Cardiac septum (tissue), 1 donor: ENCODE data around the gene CSKMT. TPM values are rescaled to one million over a fixed set of nuclear protein-coding genes. Genes with fewer than 3 reads are reported as not detected.

Experiments
- DNase-seq: peaks from one replicate; pipeline ENCODE4 v3.0.0-alpha.2; 2020; ENCODE audit warnings: low spot score
- intact Hi-C: fragments of 100-400 bp; cut with DNase I; formaldehyde crosslinking; loops from one replicate; pipeline ENCODE4 v1.14.0; 2022
- total RNA-seq: library from RNA; stranded (reverse); fragmentation: NEBNext Ultra II Directional; extraction: Animal tissue kit (Norgen Biotek cat#: 25700); gene quantifications from one replicate; pipeline ENCODE4 v1.2.1, GENCODE V29; 2021
- donor health status: DM: no; HTN: no; CAD: no.

The CSKMT gene
- total RNA-seq, 1 donor from 2014 or later: 7.5 TPM

- intact Hi-C loops: loop anchor here (1.0 to 5.0 kb wide), 2 partner anchors 18 to 37 kb away; partner anchors contain the start of genes HNRNPUL2, LBHD1 and UQCC3
- peak; percentile 99 for DNase-seq
These were observed 44.3 kb downstream of the CSKMT start for GRCh38 chr11:62709247-62710000.

- DNase-seq: no peak
- intact Hi-C loops: no loop called here
These were observed 44.9 kb downstream of the CSKMT start for GRCh38 chr11:62710001-62710345.

- intact Hi-C loops: no loop called here
- no peak for DNase-seq
These were observed 47.2 kb downstream of the CSKMT start for GRCh38 chr11:62712276-62712812.

- intact Hi-C loops: no loop called here
- DNase-seq: no peak
These were observed 47.7 kb downstream of the CSKMT start for GRCh38 chr11:62712861-62713260.

GRCh38 chr11:62713343-62713742, 48.2 kb downstream of the CSKMT start:
- intact Hi-C loops: no loop called here
- DNase-seq: no peak

GRCh38 chr11:62715150-62716130, 50.3 kb downstream of the CSKMT start:
- intact Hi-C loops: no loop called here
- no peak for DNase-seq

- intact Hi-C loops: no loop called here
- DNase-seq: no peak
These were observed 51.1 kb downstream of the CSKMT start for GRCh38 chr11:62716206-62716605.

GRCh38 chr11:62716816-62717215, 51.7 kb downstream of the CSKMT start:
- DNase-seq: no peak
- intact Hi-C loops: no loop called here

Other genes starting within 250 kb of the CSKMT start
- not detected for gene SCGB1A1, start 246.3 kb upstream of the CSKMT start, total RNA-seq
- gene AHNAK, start 118.5 kb upstream of the CSKMT start, total RNA-seq: 485 TPM
- gene EEF1G, start 91.4 kb upstream of the CSKMT start, total RNA-seq: 735 TPM
- gene TUT1, start 73.8 kb upstream of the CSKMT start, total RNA-seq: 11.7 TPM
- 36.8 TPM for gene MTA2, start 63.4 kb upstream of the CSKMT start, total RNA-seq
- gene EML3, start 52.5 kb upstream of the CSKMT start, total RNA-seq: 29.6 TPM
- gene ROM1, start 52.1 kb upstream of the CSKMT start, total RNA-seq: 6.0 TPM
- 16.0 TPM for gene B3GAT3, start 43.3 kb upstream of the CSKMT start, total RNA-seq
- 99.8 TPM for gene GANAB, start 18.7 kb upstream of the CSKMT start, total RNA-seq
- gene INTS5, start 12.0 kb upstream of the CSKMT start, total RNA-seq: 10.0 TPM
- 25.4 TPM for gene C11orf98, start 102 bp upstream of the CSKMT start, total RNA-seq
- 6.9 TPM for gene UQCC3, start 6.4 kb downstream of the CSKMT start, total RNA-seq
- gene LBHD1, start 7.0 kb downstream of the CSKMT start, total RNA-seq: 2.4 TPM
- gene UBXN1, start 13.8 kb downstream of the CSKMT start, total RNA-seq: 62.9 TPM
- 2.9 TPM for gene LRRN4CL, start 24.2 kb downstream of the CSKMT start, total RNA-seq
- 13.3 TPM for gene BSCL2, start 42.1 kb downstream of the CSKMT start, total RNA-seq
- gene GNG3, start 42.4 kb downstream of the CSKMT start, total RNA-seq: 0.27 TPM
- gene HNRNPUL2, start 62.1 kb downstream of the CSKMT start, total RNA-seq: 34.8 TPM
- 13.6 TPM for gene TTC9C, start 63.2 kb downstream of the CSKMT start, total RNA-seq
- gene ZBTB3, start 88.8 kb downstream of the CSKMT start, total RNA-seq: 10.9 TPM
- gene POLR2G, start 96.3 kb downstream of the CSKMT start, total RNA-seq: 45.3 TPM
- gene TAF6L, start 106.1 kb downstream of the CSKMT start, total RNA-seq: 9.7 TPM
- gene TMEM179B, start 122.1 kb downstream of the CSKMT start, total RNA-seq: 12.0 TPM
- gene TMEM223, start 126.7 kb downstream of the CSKMT start, total RNA-seq: 17.7 TPM
- 36.7 TPM for gene NXF1, start 140.1 kb downstream of the CSKMT start, total RNA-seq
- gene STX5, start 166.7 kb downstream of the CSKMT start, total RNA-seq: 19.7 TPM
- gene TEX54, start 167.5 kb downstream of the CSKMT start, total RNA-seq: not detected
- gene WDR74, start 174.3 kb downstream of the CSKMT start, total RNA-seq: 22.8 TPM
- gene SLC3A2, start 215.6 kb downstream of the CSKMT start, total RNA-seq: 38.6 TPM